Measurements from ENCODE around the gene FLNC. TPM values are rescaled to one million over a fixed set of nuclear protein-coding genes. Genes with fewer than 3 reads are reported as not detected.
A peak's percentile ranks its signal among the peaks of the same experiment; 100 is the strongest.

The FLNC gene
- total RNA-seq, 3 donors from 2014 or later = 6.9 to 267 (median 15.0) TPM

DNA sequence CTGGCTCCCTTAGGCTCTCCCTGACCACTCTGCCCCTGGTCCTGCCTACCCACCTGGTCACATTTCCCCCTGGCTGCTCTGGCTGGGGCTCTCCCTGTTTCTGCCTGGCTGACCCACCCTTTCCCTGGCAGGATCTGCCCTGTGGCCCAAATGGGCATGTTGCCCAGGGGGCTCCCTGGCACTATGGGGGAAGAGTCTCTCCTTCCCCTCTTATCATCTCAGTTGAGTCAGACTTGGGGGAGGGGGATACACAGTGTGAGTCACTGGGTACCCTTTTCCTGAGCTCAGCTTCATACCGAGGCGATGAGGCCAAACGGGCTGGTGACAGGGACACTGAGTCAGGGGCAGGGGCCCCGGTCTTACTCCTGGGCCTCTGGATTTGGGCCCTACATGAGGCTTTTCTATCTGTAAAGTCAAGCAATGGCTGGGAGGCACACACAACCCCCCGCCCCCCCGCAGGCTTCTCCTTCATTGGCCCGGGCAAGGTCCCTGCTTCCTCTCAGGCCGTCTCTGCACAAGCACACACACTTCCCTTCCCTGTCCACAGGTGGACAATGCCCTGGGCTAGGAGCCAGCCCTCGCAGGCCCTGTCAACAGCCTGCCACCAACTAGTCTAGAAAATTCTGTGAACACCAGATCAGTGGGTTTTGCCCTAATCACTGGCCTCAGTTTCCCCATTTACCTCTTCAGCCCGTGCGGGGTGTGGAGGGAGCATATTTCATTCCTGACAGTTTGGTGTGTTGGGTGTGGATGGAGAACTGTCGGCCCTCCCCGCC is 627 bp upstream of the FLNC start:
- H3K4me3 ChIP-seq = no peak overlapping the region
- H3K9me3 ChIP-seq = no peaks in the 10 kb centered on the region
- TF ChIP-seq, protein P1, sequence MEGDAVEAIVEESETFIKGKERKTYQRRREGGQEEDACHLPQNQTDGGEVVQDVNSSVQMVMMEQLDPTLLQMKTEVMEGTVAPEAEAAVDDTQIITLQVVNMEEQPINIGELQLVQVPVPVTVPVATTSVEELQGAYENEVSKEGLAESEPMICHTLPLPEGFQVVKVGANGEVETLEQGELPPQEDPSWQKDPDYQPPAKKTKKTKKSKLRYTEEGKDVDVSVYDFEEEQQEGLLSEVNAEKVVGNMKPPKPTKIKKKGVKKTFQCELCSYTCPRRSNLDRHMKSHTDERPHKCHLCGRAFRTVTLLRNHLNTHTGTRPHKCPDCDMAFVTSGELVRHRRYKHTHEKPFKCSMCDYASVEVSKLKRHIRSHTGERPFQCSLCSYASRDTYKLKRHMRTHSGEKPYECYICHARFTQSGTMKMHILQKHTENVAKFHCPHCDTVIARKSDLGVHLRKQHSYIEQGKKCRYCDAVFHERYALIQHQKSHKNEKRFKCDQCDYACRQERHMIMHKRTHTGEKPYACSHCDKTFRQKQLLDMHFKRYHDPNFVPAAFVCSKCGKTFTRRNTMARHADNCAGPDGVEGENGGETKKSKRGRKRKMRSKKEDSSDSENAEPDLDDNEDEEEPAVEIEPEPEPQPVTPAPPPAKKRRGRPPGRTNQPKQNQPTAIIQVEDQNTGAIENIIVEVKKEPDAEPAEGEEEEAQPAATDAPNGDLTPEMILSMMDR (IDR thresholded peaks at IDR 0.05) = no peak
- intact Hi-C loops (cut with DNase I, micrococcal nuclease) = no loop called here
- no peak for ATAC-seq
- peaks cover 13% of the 10 kb centered on the region for H3K4me1 ChIP-seq (ENCODE audit: low read depth)
- no peak for DNase-seq
- H3K36me3 ChIP-seq (ENCODE audit: low read depth) = no peaks in the 10 kb centered on the region

DNA sequence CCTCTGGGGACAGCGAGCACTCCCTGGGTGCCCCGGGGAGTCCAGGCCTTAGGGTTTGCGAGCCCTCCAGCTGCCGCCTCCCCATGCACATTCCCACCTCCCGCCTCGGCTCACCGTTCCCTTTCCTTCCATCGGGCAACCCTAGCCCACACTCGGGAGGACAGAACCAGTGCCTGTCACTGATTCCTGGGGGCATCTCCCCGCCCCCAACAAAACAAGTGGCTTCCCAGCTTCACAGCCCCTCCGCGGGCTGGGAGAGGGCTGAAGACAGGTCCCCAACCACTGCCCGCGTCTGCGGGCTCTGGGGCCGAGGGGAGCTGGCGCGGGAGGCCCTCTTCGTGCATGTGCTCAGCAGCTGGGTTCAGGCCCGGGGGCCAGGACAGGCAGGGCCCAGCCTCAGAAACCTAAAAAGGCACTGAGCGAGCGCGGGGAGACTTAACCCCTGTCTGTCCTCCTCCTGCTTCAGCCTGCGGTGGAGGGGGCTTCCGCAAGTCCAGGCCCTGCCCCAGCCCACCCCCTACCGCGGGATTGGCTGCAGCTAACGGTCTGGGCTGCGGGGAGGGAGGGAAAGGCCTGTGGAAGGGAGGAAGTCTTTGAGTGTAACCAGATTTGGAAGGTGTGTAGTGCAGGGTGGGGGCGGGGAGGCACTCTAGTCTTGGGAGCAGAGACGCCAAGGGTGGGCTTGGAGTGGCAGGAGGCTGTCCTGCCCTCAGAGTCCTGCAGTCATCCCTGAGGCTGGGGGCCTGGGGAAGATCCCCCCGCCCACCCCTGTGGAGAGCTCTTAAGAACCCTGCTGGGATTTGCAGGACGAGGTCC is 1.2 kb downstream of the FLNC start:
- Histone ChIP-seq H3K9me3 (no peaks in the 10 kb centered on the region), H3K4me3 (no peak overlapping the region), H3K36me3 (ENCODE audit: low read depth) (no peaks in the 10 kb centered on the region), H3K4me1 (ENCODE audit: low read depth) (peaks cover 13% of the 10 kb centered on the region)
- intact Hi-C loops (cut with DNase I, micrococcal nuclease) = no loop called here
- DNase-seq (no peak), ATAC-seq (peak; percentile 11)
- TF ChIP-seq, protein P1 (IDR thresholded peaks at IDR 0.05) = no peak

DNA sequence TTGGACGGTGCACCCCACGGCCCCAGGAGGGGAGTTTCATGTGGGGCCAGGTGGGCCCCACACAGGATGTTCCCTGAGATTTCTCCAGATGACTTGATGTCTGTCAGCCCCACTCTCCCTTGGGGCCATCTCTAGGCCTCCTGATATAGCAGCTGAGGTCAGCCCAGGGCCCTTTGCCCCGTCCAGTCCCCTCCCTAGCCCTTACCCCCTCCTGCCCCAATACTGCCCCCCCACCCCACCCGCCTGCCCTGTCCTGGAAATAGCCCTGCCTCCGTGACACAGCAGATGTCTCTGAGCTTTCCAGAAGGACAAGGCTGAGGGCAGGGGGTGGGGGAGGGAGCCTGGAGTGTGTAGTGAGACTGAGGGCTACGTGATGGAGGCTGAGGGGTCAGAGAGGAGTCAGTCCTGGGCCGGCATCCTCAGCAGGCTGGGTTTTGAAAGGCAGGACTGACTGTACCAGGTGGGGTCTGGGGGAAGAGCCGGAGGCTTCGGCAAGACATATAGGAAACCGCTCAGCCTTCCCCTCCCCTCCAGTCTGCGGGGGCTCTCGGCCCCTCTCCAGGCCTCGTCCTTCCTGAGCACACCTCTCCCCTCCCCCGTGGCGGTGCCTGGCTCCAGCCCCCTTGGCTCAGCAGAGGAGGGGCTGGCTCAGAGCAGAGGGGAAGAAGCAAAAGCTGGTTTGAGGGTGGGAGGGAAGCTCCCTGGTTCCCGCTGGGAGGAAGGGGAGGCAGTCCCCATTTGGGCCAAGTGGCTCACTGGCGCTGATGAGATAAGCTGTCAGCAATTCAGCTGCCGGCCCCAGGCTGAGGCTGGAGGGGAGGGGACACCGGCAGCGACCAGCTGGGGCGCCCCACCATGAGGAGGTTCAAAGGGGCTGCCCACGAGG is 2.0 kb downstream of the FLNC start:
- H3K4me1 ChIP-seq (ENCODE audit: low read depth) = peaks cover 13% of the 10 kb centered on the region
- DNase-seq = no peak
- intact Hi-C loops (cut with DNase I, micrococcal nuclease) = no loop called here
- H3K4me3 ChIP-seq = no peak overlapping the region
- TF ChIP-seq, protein P1 (IDR thresholded peaks at IDR 0.05) = no peak
- no peaks in the 10 kb centered on the region for H3K9me3 ChIP-seq
- H3K36me3 ChIP-seq (ENCODE audit: low read depth) = no peaks in the 10 kb centered on the region
- no peak for ATAC-seq

DNA sequence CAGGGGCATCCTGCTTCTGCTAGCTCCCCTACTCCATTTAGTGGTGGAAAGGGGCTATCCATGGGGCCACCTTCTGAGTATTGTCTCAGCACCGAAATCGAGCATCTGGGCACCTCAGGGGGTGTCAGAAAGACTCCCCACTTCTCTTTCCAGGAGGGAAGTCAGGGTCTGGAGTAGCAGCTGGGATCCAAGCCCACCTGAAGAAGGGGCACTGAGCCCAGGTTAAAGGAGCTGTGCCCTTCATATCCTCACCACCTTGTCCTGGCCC is 2.6 kb downstream of the FLNC start:
- H3K4me3 ChIP-seq = no peak overlapping the region
- ATAC-seq (no peak), DNase-seq (no peak)
- TF ChIP-seq, protein P1 (IDR thresholded peaks at IDR 0.05) = no peak
- intact Hi-C loops (cut with DNase I, micrococcal nuclease) = no loop called here
- H3K4me1 ChIP-seq (ENCODE audit: low read depth) = peaks cover 13% of the 10 kb centered on the region
- no peaks in the 10 kb centered on the region for H3K36me3 ChIP-seq (ENCODE audit: low read depth)
- H3K9me3 ChIP-seq = no peaks in the 10 kb centered on the region

DNA sequence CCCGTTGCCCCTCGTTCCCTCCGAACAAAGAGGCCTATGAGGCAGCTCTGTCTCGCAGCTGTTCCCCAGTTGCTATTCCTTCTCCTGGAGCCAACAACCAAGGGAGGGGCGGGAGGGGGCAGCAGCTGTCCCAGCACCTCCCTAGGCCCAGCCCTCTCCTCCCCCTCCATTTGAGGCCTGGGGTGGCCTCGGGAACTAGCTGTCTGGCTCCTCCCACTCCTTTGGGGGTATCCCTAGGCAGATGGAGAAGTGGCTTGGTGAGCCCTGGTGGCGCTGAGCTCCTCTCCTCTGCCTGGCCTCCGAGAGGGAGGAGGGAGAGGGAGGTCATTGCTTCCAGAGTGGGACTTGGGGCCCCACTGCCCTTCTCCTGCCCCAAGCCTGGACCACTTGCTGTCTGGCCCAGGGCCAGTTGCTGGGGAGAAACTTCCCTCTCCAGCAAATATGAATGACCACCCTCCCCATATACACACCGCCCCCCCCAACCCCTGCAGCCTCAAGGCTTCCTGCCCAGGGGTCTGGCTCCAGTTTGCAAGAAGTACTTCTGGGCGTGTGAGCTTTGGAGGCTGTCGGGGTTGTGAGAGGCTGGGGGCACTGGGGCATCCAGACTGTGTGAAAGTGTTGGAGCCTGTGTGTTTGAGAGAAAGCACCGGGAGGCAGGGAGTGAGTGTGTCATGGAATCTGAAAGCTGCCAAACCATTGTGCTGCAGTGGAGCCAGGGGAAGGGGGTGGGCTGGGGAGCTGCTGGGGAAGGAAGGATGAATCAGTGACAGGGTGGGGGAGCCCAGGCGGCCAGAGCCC is 3.1 kb downstream of the FLNC start:
- ATAC-seq = peak; percentile 26
- intact Hi-C loops (cut with DNase I, micrococcal nuclease) = no loop called here
- Histone ChIP-seq H3K9me3 (no peaks in the 10 kb centered on the region), H3K4me1 (ENCODE audit: low read depth) (peaks cover 13% of the 10 kb centered on the region), H3K4me3 (no peak overlapping the region), H3K36me3 (ENCODE audit: low read depth) (no peaks in the 10 kb centered on the region)
- TF ChIP-seq, protein P1 (IDR thresholded peaks at IDR 0.05) = no peak
- DNase-seq = peak in 2 of 3 donors; percentile 38 to 62
